IMR-90 (cell line): Measurements from ENCODE around the gene CHRM4. TPM values are rescaled to one million over a fixed set of nuclear protein-coding genes. Genes with fewer than 3 reads are reported as not detected.

Experiments used
- ATAC-seq: fragments of 200-7000 bp; cut with Tn5 transposase; 2 replicates; pipeline ENCODE4 v1.9.1; 2020; ENCODE audit warnings: low read depth, mild to moderate bottlenecking, moderate library complexity
- BruUV-seq: library from RNA; stranded (reverse); fragments of 400-500 nt; replicated peaks from 2 replicates; lab custom pipeline; 2021; lab: Mats Ljungman, UMichigan
- CTCF ChIA-PET: fragments of 300-600 bp; formaldehyde crosslinking; extraction: SDS; loops from one replicate; lab custom pipeline; 2021; ENCODE audit warnings: antibody characterized with exemption; lab: Yijun Ruan, JAX
- POLR2A ChIA-PET: fragments of 300-600 bp; sonication (Branson Sonifier 250); formaldehyde crosslinking; loops from one replicate; lab custom pipeline; 2022; ENCODE audit warnings: antibody characterized with exemption; ENCODE audit not compliant: unreplicated experiment; lab: Charles Lee
- DNase-seq: peaks from one replicate; pipeline ENCODE4 v3.0.0; 2013
- H2AFZ ChIP-seq: replicated peaks from 2 replicates; pipeline ENCODE3; 2013; ENCODE audit warnings: low read length, mild to moderate bottlenecking; ENCODE audit not compliant: poor library complexity
- H2AK5ac ChIP-seq: 2 replicates; pipeline ENCODE4 v1.6.1; 2013; ENCODE audit warnings: low read depth, low read length, inconsistent platforms
- H2AK9ac ChIP-seq: replicated peaks from 2 replicates; pipeline ENCODE3; 2013; ENCODE audit warnings: mild to moderate bottlenecking, low read depth, low read length, moderate library complexity; ENCODE audit not compliant: poor library complexity
- H2BK120ac ChIP-seq: 2 replicates; pipeline ENCODE4 v1.6.1; 2013; ENCODE audit warnings: low read depth, low read length, inconsistent platforms
- H2BK15ac ChIP-seq: 3 replicates; pipeline ENCODE4 v1.6.1; 2013; ENCODE audit warnings: low read depth, low read length, inconsistent platforms
- H2BK20ac ChIP-seq: 2 replicates; pipeline ENCODE4 v1.6.1; 2013; ENCODE audit warnings: low read depth, mild to moderate bottlenecking, inconsistent platforms, low read length, moderate library complexity
- H2BK5ac ChIP-seq: 2 replicates; pipeline ENCODE4 v1.6.1; 2013; ENCODE audit warnings: mild to moderate bottlenecking, low read depth, low read length, inconsistent platforms; ENCODE audit not compliant: poor library complexity, severe bottlenecking
- H3K14ac ChIP-seq: replicated peaks from 2 replicates; pipeline ENCODE4 v1.6.1; 2013; ENCODE audit warnings: low read depth, low read length, inconsistent platforms
- H3K18ac ChIP-seq: 2 replicates; pipeline ENCODE4 v1.6.1; 2013; ENCODE audit warnings: low read depth, low read length, control low read depth
- H3K23ac ChIP-seq: 2 replicates; pipeline ENCODE4 v1.6.1; 2013; ENCODE audit warnings: low read depth, low read length, inconsistent platforms
- H3K27ac ChIP-seq: 2 replicates; pipeline ENCODE4 v1.5.1; 2013; ENCODE audit warnings: mild to moderate bottlenecking, control low read depth, low read length; ENCODE audit not compliant: insufficient read depth
- H3K27me3 ChIP-seq: 2 replicates; pipeline ENCODE4 v1.6.1; 2013; ENCODE audit warnings: low read length; ENCODE audit not compliant: control insufficient read depth, insufficient read depth
- H3K36me3 ChIP-seq: 2 replicates; pipeline ENCODE4 v1.6.1; 2013; ENCODE audit warnings: low read length, mixed read lengths; ENCODE audit not compliant: control insufficient read depth, insufficient read depth
- H3K4ac ChIP-seq: 2 replicates; pipeline ENCODE4 v1.6.1; 2013; ENCODE audit warnings: low read depth, low read length, inconsistent platforms
- H3K4me1 ChIP-seq: 2 replicates; pipeline ENCODE4 v1.6.1; 2013; ENCODE audit warnings: low read length, mixed read lengths; ENCODE audit not compliant: control insufficient read depth, insufficient read depth
- H3K4me2 ChIP-seq: 2 replicates; pipeline ENCODE4 v1.6.1; 2013; ENCODE audit warnings: low read depth, mild to moderate bottlenecking, control low read depth, low read length, moderate library complexity
- H3K4me3 ChIP-seq: 2 replicates; pipeline ENCODE4 v1.5.1; 2013; ENCODE audit warnings: low read depth, mild to moderate bottlenecking, control low read depth, low read length, moderate library complexity; ENCODE audit not compliant: insufficient read depth
- H3K56ac ChIP-seq: 2 replicates; pipeline ENCODE4 v1.6.1; 2013; ENCODE audit warnings: low read length, inconsistent platforms; ENCODE audit not compliant: insufficient read depth; ENCODE audit errors: extremely low read depth
- H3K79me1 ChIP-seq, 2 experiments: 2 replicates each; pipeline ENCODE4 v1.6.1; 2013; ENCODE audit warnings: low read length in 2 of 2, inconsistent platforms in 1 of 2, low read depth in 1 of 2
- H3K9ac ChIP-seq: 2 replicates; pipeline ENCODE4 v1.6.1; 2013; ENCODE audit warnings: low read depth, low read length, control low read depth
- H3K9me1 ChIP-seq: 2 replicates; pipeline ENCODE4 v1.6.1; 2013; ENCODE audit warnings: low read length, inconsistent platforms; ENCODE audit not compliant: insufficient read depth
- H3K9me3 ChIP-seq: 2 replicates; pipeline ENCODE4 v1.6.1; 2013; ENCODE audit warnings: low read length; ENCODE audit not compliant: control insufficient read depth, insufficient read depth
- H4K20me1 ChIP-seq: 2 replicates; pipeline ENCODE4 v1.6.1; 2013; ENCODE audit warnings: low read length, inconsistent platforms; ENCODE audit not compliant: insufficient read depth
- H4K5ac ChIP-seq: 2 replicates; pipeline ENCODE4 v1.6.1; 2013; ENCODE audit warnings: mild to moderate bottlenecking, low read depth, low read length, control low read depth
- H4K8ac ChIP-seq, 2 experiments: 2 replicates each; pipeline ENCODE4 v1.6.1; 2013; ENCODE audit warnings: low read depth in 2 of 2, low read length in 2 of 2, control low read depth in 1 of 2, inconsistent platforms in 1 of 2
- H4K91ac ChIP-seq: 2 replicates; pipeline ENCODE4 v1.6.1; 2013; ENCODE audit warnings: low read depth, low read length, inconsistent platforms; ENCODE audit not compliant: insufficient read depth
- CEBPB ChIP-seq: IDR thresholded peaks from 2 replicates; pipeline ENCODE4 v1.6.1; 2012; ENCODE audit warnings: low read depth, low read length, improper control_type of control experiment
- CTCF ChIP-seq: conservative IDR thresholded peaks from 2 replicates; pipeline ENCODE4 v1.5.1; 2012; ENCODE audit warnings: mild to moderate bottlenecking, low read depth, low read length, improper control_type of control experiment
- WGBS, 2 experiments: methylation state at CpG; one replicate each; pipeline versions ENCODE4 v1.1.5 to v1.1.7; 2013; ENCODE audit warnings: missing lambda C conversion rate in 2 of 2; ENCODE audit not compliant: insufficient read length in 1 of 2; ENCODE audit errors: extremely low coverage in 2 of 2; 5-methylcytosine and 5-hydroxymethylcytosine counted together
- dilution Hi-C: fragments of 300-500 bp; cut with HindIII; formaldehyde crosslinking; loops from one replicate; pipeline ENCODE4 v1.14.3; 2018; ENCODE audit warnings: low sequenced_read_pairs; ENCODE audit not compliant: unreplicated experiment
- in situ Hi-C: fragments of 300-500 bp; cut with MboI; formaldehyde crosslinking; loops from 3 replicates; pipeline ENCODE4 v1.14.3; 2019; ENCODE audit warnings: low sequenced_read_pairs, inconsistent platforms, mixed read lengths
- intact Hi-C: fragments of 100-400 bp; cut with micrococcal nuclease; formaldehyde crosslinking; loops from 2 replicates; pipeline ENCODE4 v1.10.0; 2022
- polyA plus RNA-seq, 3 experiments: library from polyadenylated mRNA; depleted of rRNA; stranded (reverse); fragments of >200 nt; gene quantifications; 2 replicates each; pipeline ENCODE4 v1.2.3, GENCODE V29; 2012; ENCODE audit warnings: low replicate concordance in 1 of 3
- total RNA-seq: library from RNA; depleted of rRNA; stranded (reverse); fragments of >200 nt; gene quantifications from 2 replicates; pipeline ENCODE4 v1.2.3, GENCODE V29; 2012

The CHRM4 gene
- total and polyA plus RNA-seq, 2 of the 4 experiments (the other 2 are of a cell fraction), result 0.09 to 0.18 TPM

- no peak overlapping the region for H2AK5ac ChIP-seq
- H4K91ac ChIP-seq, result no peak overlapping the region
- H3K18ac ChIP-seq, result no peak overlapping the region
- peaks cover 11% of the 10 kb centered on the region for H3K9me1 ChIP-seq
- in situ Hi-C loops (no loop called here), dilution Hi-C loops (no loop called here), intact Hi-C loops (no loop called here)
- ChIA-PET POLR2A (no interaction called here), CTCF (no interaction called here)
- no peak overlapping the region for H4K8ac ChIP-seq
- H3K9me3 ChIP-seq, result no peaks in the 10 kb centered on the region
- no peak overlapping the region for H3K56ac ChIP-seq
- H3K14ac ChIP-seq, result no peak overlapping the region
- H3K4ac ChIP-seq, result no peak overlapping the region
- no peak overlapping the region for H3K23ac ChIP-seq
- no peak overlapping the region for H3K27ac ChIP-seq
- no peak overlapping the region for H2BK20ac ChIP-seq
- no peak overlapping the region for H2BK5ac ChIP-seq
- TF ChIP-seq CEBPB (no peak), CTCF (no peak)
- DNase-seq (no peak), ATAC-seq (no peak)
- H2BK120ac ChIP-seq, result no peak overlapping the region
- H2BK15ac ChIP-seq, result no peak overlapping the region
- H4K5ac ChIP-seq, result no peak overlapping the region
- H3K79me1 ChIP-seq, result peaks cover 0 to 12% of the 10 kb centered on the region in 2 experiments; a peak in 3 of 4 replicates
- 67% methylated on average over 5 of the region's 10 CpGs; no CpG with 5 or more reads in 1 of the 2 experiments for WGBS, 2 experiments
- H3K4me3 ChIP-seq, result no peak overlapping the region
- H2AK9ac ChIP-seq, result no peak overlapping the region
- H3K36me3 ChIP-seq, result peaks cover 27% of the 10 kb centered on the region
- no peaks in the 10 kb centered on the region; the same call in 1 of the 2 replicates for H4K20me1 ChIP-seq
- BruUV-seq, result TSS peak; percentile 41
- H3K27me3 ChIP-seq, result no peaks in the 10 kb centered on the region
- H3K4me2 ChIP-seq, result no peak overlapping the region
- peaks cover 8% of the 10 kb centered on the region; the same call in 1 of the 2 replicates for H3K4me1 ChIP-seq
- no peak overlapping the region for H3K9ac ChIP-seq
- no peak overlapping the region for H2AFZ ChIP-seq
Measured at GRCh38 chr11:46407635-46408034, 16.1 kb upstream of the CHRM4 start.
